Lower leg skin (tissue), 3 donors: Measurements from ENCODE around the gene GTF3C4.

Experiments used
- POLR2A ChIP-seq, 2 donors: fragments of 450-650 bp; IDR thresholded peaks; one replicate each; pipeline ENCODE4 v1.6.1; 2016 to 2017; ENCODE audit warnings: antibody characterized with exemption in 2 of 2, mild to moderate bottlenecking in 1 of 2, moderate library complexity in 1 of 2
- TF ChIP-seq, protein P1 (sequence below), 3 donors: fragments of 450-650 bp; IDR thresholded peaks; one replicate each; pipeline ENCODE4 v1.5.1; 2016; ENCODE audit warnings: antibody characterized with exemption in 3 of 3, mild to moderate bottlenecking in 3 of 3, moderate library complexity in 2 of 3

GRCh38 chr9:132743931-132744479 lies 73.7 kb downstream of the GTF3C4 start:
- TF ChIP-seq, protein P1, sequence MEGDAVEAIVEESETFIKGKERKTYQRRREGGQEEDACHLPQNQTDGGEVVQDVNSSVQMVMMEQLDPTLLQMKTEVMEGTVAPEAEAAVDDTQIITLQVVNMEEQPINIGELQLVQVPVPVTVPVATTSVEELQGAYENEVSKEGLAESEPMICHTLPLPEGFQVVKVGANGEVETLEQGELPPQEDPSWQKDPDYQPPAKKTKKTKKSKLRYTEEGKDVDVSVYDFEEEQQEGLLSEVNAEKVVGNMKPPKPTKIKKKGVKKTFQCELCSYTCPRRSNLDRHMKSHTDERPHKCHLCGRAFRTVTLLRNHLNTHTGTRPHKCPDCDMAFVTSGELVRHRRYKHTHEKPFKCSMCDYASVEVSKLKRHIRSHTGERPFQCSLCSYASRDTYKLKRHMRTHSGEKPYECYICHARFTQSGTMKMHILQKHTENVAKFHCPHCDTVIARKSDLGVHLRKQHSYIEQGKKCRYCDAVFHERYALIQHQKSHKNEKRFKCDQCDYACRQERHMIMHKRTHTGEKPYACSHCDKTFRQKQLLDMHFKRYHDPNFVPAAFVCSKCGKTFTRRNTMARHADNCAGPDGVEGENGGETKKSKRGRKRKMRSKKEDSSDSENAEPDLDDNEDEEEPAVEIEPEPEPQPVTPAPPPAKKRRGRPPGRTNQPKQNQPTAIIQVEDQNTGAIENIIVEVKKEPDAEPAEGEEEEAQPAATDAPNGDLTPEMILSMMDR (IDR thresholded peaks at IDR 0.05): no peak
- no peak for TF ChIP-seq POLR2A (IDR thresholded peaks at IDR 0.05)
